Posterior vena cava (tissue), 2 donors: Measurements from ENCODE around the gene ANKRD33B. TPM values are rescaled to one million over a fixed set of nuclear protein-coding genes. Genes with fewer than 3 reads are reported as not detected.
"Not testable (repeated sequence)": the region's sequence is repeated elsewhere in the genome, so short reads cannot be mapped to it uniquely, and the experiment has no call there.

Source experiments
- DNase-seq: peaks from one replicate; pipeline ENCODE4 v3.0.0-alpha.2; 2020; ENCODE audit warnings: low spot score
- intact Hi-C, 2 donors: fragments of 100-400 bp; cut with DNase I; formaldehyde crosslinking; loops; one replicate each; pipeline versions ENCODE4 v1.14.1 to v1.14.2; 2022 to 2023
- total RNA-seq, 2 donors: library from RNA; stranded (reverse); fragmentation: NEBNext Ultra II Directional; extraction: Animal tissue kit (Norgen Biotek cat#: 25700); gene quantifications; one replicate each; pipeline ENCODE4 v1.2.1, GENCODE V29; 2021
- donor health status: DM: yes; HTN: yes; CAD: no.
- donor health status: DM: yes; HTN: yes; CAD: no.

Gene ANKRD33B
- total RNA-seq, 2 donors from 2014 or later, result 3.3 to 3.9 TPM

GRCh38 chr5:10534561-10535530 is 29.0 kb upstream of the ANKRD33B start:
- no peak for DNase-seq
- intact Hi-C loops, result no loop called here

- intact Hi-C loops, result no loop called here
- DNase-seq, result no peak
Measured at GRCh38 chr5:10536511-10536910, 27.4 kb upstream of the ANKRD33B start.

- DNase-seq, result no peak
- intact Hi-C loops, result no loop called here
Measured at GRCh38 chr5:10536931-10537579, 26.8 kb upstream of the ANKRD33B start.

- DNase-seq, result no peak
- intact Hi-C loops, result no loop called here
Measured at GRCh38 chr5:10537624-10538023, 26.2 kb upstream of the ANKRD33B start.

- no peak for DNase-seq
- intact Hi-C loops, result no loop called here
Measured at GRCh38 chr5:10538103-10538788, 25.6 kb upstream of the ANKRD33B start.

GRCh38 chr5:10538789-10539686 is 24.8 kb upstream of the ANKRD33B start:
- DNase-seq, result no peak
- intact Hi-C loops, result no loop called here

- no peak for DNase-seq
- intact Hi-C loops, result no loop called here
Measured at GRCh38 chr5:10539687-10539998, 24.2 kb upstream of the ANKRD33B start.

GRCh38 chr5:10540036-10540544 is 23.8 kb upstream of the ANKRD33B start:
- intact Hi-C loops, result no loop called here
- DNase-seq, result no peak

- intact Hi-C loops, result no loop called here
- no peak for DNase-seq
Measured at GRCh38 chr5:10540951-10541646, 22.8 kb upstream of the ANKRD33B start.

- DNase-seq, result no peak
- intact Hi-C loops, result no loop called here
Measured at GRCh38 chr5:10542055-10542550, 21.8 kb upstream of the ANKRD33B start.

GRCh38 chr5:10543585-10544040 is 20.3 kb upstream of the ANKRD33B start:
- intact Hi-C loops, result no loop called here
- DNase-seq, result no peak

GRCh38 chr5:10545084-10545483 is 18.8 kb upstream of the ANKRD33B start:
- intact Hi-C loops, result no loop called here
- no peak for DNase-seq

- intact Hi-C loops, result no loop called here
- DNase-seq, result no peak
Measured at GRCh38 chr5:10546186-10546585, 17.7 kb upstream of the ANKRD33B start.

- no peak for DNase-seq
- intact Hi-C loops, result no loop called here
Measured at GRCh38 chr5:10548418-10549122, 15.3 kb upstream of the ANKRD33B start.

- intact Hi-C loops, DNase-seq: not testable (repeated sequence)
Measured at GRCh38 chr5:10549123-10549514, 14.8 kb upstream of the ANKRD33B start.

- intact Hi-C loops, result no loop called here
Measured at GRCh38 chr5:10550222-10550995, 13.5 kb upstream of the ANKRD33B start.

GRCh38 chr5:10551782-10552138 is 12.1 kb upstream of the ANKRD33B start:
- intact Hi-C loops, result no loop called here
- DNase-seq, result no peak

More at GRCh38 chr5:10550222-10550995, 13.5 kb upstream of the ANKRD33B start:
- no peak for DNase-seq
